HG02642 (cell line): ENCODE measurements around the gene PRRC1.

Experiments
- ATAC-seq: cut with Tn5 transposase; IDR thresholded peaks from one replicate; pipeline ENCODE4 v1.9.1; 2021; ENCODE audit warnings: mild to moderate bottlenecking; ENCODE audit not compliant: unreplicated experiment, poor library complexity

PRRC1 gene

DNA sequence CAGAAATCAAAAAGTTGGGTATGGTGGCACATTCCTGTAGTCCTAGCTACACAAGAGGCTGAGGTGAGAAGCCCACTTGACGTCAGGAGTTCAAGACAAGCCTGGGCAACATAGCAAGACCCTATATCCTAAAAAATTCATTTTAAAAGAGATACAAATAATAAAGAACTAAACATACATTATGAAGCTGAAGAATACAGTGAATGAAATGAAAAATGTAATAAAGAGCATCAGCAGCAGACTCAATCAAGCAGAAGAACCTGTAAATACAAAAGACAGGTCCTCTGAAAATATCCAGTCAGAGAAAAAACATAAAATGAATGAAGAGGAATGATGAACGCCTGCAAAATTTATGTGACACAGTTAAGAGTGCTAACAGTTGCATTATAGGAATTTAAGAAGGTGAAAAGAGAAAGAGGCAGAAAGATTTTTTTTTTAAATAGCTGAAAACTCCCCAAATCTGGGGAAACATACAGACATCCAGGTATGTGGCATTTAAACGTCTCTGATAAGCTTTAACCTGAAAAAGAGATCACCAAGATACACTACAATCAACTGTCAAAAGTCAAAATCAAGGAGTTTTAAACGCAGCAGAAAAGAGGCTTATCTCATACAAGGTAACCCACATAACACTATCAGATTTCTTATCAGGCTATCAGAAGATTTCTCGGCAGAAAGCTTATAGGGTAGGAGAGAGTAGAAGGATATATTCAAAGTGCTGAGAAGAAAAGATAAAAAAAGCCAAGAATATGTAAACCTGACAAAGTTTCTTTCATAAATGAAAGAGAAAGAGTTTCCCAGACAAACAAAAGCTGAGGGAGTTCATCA lies 57.6 kb downstream of the PRRC1 start:
- ATAC-seq = no peak

DNA sequence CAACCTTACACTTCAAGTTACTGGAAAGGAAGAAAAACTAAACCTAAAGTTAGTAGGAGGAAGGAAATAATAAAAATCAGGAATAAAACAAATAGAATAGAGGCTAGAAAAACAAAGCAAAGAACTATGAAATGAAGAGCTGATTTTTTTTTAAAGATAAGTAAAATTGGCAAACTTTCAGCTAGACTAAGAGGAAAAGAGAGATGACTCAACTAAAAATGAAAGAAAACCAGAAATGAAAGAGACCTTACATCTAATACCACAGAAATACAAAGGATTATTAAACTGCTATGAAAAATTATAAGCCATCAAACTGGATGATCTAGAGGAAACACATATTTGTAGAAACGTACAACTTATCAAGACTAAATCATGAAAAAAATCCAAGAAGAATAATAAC lies 60.0 kb downstream of the PRRC1 start:
- no peak for ATAC-seq

DNA sequence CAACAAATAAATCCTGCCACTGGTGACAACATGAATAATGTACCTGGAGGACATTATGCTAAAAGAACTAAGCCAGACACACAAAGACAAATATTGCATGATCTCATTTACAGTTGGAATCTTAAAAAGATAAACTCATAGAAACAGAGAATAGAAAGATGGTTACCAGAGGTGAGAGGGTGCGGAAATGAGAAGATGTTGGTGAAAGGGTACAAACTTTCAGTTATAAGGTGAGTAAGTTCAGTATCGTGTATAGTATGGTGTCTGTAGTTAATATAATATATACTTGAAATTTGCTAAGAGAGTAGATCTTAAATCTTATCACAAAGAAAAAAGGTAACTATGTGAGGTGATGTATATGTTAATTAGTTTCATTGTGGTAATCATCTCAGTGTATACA lies 63.3 kb downstream of the PRRC1 start:
- no peak for ATAC-seq

DNA sequence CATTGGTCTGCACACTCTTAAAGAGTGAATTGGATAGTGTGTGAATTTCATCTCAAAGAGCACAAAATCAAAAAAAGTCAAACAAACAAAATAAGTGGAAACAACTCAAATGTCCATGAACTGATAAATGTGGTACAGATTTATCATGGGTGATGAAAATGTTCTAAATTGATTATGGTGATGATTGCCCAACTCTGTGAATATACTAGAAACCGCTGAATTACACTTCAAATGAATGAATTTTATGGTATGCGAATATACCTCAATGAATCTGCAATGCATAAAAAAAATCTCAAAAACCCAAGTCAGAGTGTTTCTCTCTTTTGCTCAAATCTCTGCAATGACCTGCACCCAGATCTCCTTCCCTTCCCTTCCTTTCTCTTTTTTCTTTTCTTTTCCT lies 64.0 kb downstream of the PRRC1 start:
- no peak for ATAC-seq

DNA sequence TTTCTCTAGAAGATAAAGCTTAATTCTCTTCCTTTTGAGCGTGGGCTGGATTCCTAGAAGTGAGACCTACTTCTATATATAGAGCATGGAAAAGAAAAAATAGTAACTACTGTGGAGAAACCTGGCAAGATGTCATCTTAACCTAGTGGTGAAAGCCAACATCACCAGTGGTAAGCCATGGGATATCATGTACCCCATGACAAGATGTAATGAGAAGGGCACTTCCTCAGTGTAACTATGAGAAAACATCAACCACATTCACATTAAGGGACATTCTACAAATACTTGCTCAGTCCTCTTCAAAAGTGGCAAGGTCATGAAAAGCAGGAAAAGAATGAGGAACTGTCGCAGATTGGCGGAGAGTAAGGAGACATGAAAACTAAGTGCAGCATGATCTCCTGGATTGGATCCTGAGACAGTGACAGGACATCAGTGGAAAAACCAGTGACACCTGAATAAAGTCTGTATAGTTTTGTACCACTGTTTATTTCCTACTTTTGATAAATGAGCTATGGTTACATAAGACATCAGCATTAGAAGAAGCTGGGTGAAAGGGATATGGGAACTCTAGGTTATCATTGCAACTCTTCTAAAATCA lies 65.4 kb downstream of the PRRC1 start:
- no peak for ATAC-seq

DNA sequence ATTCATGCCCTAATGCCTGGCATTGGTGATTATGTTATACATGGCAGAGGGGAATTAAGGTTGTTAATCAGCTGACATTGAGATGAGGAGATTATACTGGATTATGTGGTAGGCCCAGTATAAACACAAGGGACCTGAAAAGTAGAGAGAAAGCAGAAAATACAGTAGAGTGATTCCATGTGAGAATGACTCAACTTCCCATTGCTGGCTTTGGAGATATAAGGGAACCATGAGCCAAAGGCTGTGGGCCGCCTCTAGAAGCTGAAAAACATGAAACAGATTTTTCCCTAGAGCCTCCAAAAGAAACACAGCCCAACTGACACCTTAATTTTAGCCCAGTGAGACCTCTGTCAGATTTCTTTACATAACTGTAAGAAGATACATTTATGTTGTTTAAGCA lies 66.4 kb downstream of the PRRC1 start:
- no peak for ATAC-seq

DNA sequence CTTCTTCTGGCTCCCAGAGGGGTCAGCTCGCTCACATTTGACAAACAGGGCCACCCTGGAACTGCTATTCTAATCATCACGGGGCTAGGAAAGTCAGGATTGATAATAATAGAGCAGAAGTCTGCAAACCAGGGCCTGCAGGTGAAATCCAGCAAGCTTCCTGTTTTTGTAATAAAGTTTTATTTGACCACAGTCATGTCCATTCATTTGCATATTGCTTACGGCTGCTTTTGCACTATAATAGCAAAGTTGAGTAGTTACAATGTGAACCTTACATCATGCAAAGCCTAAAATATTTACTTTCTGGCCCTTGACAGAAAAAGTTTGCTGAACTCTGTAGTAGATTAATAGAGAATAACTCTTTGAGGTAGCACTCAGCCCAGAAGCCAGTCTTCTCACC lies 68.2 kb downstream of the PRRC1 start:
- no peak for ATAC-seq

DNA sequence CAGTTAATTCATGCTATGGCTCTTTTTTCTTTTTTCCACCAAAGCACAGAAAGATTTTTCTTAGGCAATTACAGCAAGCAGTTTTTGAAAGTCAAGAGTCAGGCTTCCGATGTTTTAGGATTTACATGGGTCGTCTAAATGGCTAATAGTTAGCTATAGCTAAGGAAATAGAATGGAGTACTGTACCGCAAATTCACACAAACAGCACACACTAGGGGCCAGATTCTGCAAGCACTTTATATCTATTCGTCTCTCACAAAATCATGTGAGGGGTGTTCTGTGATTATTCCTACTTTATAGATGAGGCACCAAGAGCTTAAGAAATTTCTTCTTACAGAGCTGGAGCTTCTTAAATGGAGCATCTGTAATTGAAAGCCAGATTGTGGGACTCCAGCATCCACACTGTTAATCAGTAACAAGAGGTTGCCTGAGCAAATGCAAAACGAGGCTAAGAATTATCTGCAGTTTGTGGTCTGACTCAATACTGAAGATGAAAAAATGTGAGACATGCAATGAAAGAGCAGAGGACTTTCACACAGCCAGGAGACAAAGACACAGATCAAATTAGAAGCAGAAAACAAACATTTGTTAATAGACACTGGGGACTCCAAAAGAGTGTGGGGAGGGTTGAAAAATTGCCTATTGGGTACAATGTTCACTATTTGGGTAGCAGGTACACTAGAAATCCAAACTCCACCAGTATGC lies 68.8 kb downstream of the PRRC1 start:
- ATAC-seq = peak; percentile 78

DNA sequence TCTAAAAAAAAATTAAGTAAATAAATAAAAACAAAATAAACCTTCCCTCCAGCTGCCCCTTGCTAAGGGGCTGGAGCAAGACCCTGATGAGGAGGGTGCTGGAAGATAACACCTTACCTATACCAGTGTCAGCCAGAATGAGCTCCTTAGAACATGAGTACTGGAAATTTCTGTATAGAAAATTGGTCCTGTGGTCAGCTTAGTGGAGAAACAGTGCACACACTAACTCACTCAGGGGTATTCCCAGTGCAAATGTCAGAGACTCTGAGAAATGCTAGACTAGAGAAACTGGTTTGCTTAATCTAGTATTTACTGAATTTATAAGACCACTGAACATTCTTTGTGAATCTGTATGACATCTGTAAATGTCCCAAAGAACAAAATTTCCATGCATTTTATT lies 69.4 kb downstream of the PRRC1 start:
- ATAC-seq = peak; percentile 48

DNA sequence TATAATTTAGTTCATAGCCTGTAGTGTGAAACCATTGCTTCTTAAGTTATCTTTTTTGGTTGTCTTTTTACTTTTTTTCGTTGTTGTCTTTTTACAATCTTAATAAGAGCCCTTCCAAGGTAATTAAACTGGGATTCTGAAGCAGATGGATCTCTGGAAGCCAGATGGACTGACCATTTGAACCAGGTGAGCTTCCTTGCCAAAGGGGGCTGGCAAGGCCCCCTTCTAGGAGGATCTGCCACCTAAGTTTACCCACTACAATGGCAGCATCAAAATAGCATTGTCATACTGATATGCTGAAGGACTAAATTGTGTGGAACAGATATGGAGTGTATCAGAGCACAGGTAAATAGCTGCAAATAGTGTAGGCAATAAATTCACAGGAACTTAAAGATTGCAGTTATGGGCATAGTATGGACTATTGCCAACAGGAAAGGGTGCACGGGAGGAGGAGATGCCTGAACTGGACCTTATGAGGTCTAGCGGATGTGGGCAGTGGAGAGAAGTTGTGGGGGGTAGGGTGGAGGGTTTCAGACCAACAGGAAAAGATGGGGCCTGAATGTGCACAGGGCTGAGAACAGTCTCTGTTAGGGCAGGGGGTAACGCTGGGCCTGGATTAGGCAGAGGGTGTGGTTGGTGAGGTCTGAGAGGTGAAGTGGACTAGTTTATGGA lies 69.9 kb downstream of the PRRC1 start:
- ATAC-seq = no peak

DNA sequence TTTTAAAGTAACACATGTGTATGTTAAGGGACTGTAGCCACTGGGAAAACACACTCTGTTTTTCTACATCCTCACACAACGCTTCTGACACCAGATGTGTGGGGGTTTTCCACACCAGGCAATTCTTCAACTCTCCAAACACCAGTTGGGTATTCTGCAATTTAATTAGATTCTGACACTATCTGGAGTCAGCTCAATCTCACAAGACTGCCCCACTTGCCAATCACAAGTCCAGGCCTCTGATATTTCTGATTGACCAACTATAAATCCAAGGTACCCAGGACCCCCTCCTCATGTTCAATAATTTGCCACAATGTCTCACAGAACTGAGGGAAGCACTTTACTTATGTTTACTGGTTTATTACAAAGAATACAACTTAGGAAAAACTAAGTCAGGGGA lies 70.9 kb downstream of the PRRC1 start:
- no peak for ATAC-seq

DNA sequence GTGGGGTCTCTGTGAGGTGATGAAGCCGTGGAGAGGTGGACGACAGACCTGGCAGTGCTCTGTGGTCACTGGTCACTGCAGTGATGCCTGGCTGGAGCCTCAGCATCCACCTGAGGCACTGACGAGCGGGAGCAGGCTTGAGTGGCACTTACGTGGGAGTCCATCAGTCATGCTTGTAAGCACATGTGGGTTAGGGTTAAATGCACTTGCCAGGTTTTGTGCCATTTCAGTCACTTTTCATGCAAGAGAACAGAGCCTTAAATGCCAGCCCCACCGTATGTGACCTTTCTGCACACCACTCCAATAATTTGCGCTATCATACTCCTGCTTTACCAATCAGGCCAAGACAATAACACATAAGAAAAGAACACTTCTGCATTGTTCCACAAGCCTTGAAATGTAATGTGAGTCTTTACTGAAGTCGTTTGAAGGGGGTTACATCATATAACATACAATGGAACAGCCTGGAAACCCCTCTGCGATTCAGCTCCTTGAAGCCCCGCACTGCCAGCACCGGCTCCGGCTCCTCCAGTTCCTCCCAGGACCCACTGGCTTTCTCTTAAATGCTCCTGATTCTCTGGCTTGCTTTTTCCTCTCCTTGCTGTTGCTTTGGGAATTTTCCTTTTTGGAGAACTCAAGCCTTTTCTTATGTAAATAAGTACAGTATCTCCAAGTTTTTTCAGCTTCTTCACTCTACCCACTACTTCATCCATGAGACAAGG lies 72.0 kb downstream of the PRRC1 start:
- no peak for ATAC-seq

DNA sequence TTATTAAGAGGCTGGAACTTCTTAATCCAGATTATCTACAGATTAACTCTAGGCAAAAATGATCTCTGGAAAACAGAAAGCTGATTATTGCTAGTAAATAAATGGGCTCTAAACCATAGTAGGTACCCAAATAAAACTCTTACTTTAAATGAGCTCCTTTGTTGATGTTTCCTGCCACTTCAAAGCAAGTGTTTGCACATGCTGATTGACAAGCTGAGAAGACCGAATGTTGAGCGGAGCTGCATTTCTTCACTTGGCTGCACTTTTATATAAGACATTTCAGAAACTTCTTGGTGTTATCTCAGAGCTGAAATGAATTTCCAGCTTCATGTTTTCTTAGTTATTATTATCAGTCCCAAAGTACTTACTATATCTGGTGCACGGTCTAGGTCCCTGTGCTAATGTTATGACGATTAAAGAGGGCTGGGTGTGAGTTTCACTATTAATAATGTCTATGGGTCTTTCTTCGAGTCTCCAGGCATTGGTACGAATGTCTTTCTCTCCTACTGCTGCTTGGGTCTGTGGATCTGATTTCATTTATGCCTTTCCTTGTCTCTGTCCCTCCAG lies 72.8 kb downstream of the PRRC1 start:
- ATAC-seq = peak; percentile 42

DNA sequence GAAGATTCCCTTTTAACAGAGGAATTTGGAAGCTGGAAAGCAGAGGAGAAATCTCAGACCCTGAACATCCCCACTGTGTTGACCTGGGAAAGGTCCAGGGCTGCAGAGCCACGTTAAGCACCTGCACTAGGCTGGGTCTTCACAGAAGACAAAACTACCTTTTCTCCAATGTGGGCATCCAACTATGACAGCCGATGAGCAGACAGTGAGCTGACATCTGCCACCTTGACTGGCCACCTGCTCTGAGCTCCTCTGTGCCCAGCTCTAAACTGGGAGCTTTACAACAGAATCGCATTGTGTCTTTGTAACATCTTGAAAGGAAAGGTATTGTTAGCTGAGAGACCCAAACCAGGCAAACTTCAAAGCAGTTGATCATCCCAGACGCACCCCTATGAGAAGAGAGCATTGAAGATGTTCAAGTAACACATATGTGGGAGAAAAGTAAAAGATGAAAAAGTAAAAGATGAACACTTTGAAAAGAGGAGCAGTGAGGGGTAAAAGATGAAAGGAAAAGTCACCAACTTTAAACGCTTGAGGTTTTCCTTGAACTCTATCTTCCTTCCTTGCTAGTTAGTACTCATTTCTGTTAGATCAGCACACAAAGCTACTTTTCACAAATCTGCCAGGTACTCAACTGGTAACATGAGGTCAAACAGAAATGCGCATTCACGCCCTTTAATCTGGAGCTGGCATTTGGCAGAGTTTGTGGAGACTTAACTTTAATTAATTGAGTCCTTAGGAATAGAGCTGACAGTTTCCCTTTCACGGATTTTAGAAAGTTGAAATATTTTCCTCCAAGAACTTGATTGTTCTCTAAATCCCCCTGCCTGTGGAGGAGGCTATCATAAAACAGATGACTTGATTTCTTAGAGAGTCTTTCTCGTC lies 78.3 kb downstream of the PRRC1 start:
- ATAC-seq = no peak

DNA sequence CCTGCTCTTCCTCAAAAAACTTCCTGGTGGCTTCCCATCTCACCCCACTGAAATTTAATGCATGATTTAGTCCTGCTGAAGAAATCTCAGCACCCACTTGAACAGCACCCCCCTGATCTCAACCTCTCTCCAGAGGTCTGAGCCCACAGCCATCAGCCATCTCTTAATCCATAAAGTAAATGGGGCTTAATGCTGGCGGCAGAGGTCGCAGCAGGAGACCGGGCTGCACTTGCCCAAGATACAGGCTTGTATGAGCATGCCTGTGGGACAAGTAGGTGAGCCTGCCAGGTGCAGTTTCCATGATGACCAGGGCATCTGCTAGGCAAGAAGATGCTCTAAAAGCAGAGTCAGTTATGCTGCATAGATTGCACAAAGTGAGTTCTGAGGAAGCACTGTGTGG lies 79.1 kb downstream of the PRRC1 start:
- ATAC-seq = no peak

DNA sequence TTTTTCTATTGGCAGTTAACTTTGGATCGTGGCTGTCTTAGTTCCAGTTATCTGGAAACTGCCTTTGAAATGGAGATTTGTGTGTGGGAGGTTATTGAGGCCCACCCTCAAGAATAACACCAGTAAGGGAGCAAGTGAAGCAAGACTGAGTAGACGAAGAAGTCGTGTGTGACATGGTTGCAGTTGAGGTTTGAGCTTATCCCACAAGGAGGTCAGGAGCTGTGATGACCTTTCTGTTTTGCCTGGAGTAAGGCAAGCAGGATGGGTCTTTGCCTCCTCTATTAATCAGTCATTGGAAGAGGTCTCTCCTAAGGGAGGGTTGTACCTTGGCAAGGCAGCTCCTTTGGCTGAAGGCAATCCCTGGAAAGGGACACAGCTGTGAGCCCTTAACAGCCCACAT lies 81.9 kb downstream of the PRRC1 start:
- no peak for ATAC-seq

DNA sequence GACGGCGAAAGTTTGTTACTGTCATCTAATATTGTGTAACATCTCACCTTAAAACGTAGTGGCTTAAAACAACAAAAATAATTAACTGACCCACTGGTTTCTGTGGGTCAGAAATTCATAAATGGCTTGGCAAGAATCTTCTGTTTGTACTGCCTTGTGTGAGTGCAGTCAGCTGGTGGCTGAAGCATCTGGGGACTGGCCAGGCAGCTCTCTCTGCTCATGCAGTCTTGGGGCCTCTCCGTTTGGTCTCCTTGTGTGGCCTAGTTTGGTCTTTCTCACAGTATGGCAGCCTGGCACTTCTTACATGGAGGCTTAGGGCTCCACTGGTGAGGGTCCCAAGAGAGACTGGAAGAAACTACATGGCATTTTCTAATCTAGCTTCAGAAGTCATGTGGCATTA lies 82.4 kb downstream of the PRRC1 start:
- ATAC-seq = no peak

DNA sequence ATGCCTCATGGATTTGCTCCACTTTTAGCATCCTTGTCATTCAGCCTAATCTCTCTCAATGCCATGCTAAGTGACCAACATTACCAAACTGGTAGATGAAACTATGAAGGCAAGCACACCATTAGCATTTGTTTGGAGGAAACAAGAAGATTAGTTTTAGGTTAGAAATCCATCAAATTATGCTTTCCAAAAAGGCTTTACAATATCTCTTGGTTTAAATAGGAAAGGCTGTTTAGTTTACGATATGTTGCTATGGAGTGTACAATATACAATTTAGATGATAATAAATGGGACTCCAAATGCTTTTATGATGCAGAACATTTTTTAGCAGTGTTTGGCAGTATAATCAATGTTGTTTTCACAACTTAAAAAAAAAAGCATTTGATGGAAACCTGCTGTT lies 83.7 kb downstream of the PRRC1 start:
- ATAC-seq = no peak

DNA sequence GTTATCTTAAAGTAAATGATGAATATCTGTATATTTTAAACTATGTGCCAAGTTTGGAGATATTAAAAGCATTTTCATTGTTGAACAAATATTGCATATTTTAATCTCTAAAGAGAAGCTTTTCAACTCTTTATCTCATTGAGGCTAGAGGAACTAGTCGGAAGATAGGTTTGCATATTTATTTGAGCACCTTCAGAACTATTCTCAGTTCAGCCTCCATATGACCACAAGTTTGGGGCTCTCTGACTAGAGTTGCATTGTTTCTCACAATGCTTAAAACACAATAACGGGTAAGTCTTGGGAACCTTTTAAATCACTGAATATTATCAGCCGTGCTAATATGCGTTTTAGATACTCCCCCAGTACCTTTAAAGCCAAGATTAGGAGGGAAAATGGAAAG lies 84.2 kb downstream of the PRRC1 start:
- no peak for ATAC-seq
